Measurements from ENCODE around the gene L1CAM. TPM values are rescaled to one million over a fixed set of nuclear protein-coding genes. Genes with fewer than 3 reads are reported as not detected.
A peak's percentile ranks its signal among the peaks of the same experiment; 100 is the strongest.

L1CAM gene
- polyA plus RNA-seq, 3 donors, result 0.55 TPM; not detected in 2

DNA sequence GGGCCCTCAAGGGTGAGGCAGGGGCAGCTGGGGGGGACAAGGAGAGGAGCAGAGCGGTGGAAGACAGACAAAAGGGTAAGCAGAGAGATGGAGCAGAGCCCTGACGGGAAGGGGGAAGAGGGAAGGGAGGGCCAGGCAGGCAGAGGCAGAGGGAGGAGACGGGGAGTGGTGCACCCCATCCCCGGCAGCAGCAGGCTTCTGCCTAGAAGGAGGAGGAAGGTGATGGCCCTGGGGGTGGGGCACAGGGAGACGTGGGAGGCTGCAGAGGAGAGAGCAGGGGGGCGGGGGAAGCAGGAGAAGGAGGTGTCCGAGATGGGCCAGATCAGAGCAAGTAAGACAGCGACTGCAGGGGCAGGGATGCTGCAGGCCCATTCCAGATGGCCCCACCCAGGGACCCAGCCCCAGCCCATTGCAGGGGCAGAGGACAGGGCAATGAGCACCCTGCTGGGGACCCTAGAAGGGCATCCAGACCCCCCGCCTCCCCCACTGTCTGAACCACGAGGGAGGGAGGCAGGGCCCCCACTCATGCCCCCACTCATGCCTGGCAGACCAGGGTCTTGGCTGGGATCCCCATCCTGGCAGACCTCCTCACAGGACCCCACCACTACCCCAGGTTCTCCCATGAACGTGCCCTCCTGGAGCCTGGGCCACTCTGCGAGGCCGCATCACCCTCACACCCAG lies 2.7 kb downstream of the L1CAM start:
- Mint-ChIP-seq H3K36me3 (no peaks in the 10 kb centered on the region), H3K4me1 (peaks cover 2% of the 10 kb centered on the region), H3K9me3 (peaks cover 0 to 9% (median 2%) of the 10 kb centered on the region in 7 donors), H3K27me3 (ENCODE audit: low read depth in 3 of 3) (peaks cover 56 to 92% (median 78%) of the 10 kb centered on the region in 3 donors), H3K4me3 (peak overlapping the region in 1 of 2 donors; percentile 70), H3K27ac (no peak overlapping the region)
- no peak overlapping the region for H3K9ac ChIP-seq (ENCODE audit: insufficient read depth, low read length, poor library complexity, severe bottlenecking)
- WGBS (ENCODE audit: insufficient coverage), result 59% methylated on average over 4 of the region's 13 CpGs
- no peak overlapping the region for H2AFZ ChIP-seq (ENCODE audit: insufficient read depth, low read depth, low read length, poor library complexity, severe bottlenecking)
- H3K4me2 ChIP-seq (replicated peaks; ENCODE audit: extremely low read depth, low read length, poor library complexity, severe bottlenecking), result no peak overlapping the region
- TF ChIP-seq, protein P1, sequence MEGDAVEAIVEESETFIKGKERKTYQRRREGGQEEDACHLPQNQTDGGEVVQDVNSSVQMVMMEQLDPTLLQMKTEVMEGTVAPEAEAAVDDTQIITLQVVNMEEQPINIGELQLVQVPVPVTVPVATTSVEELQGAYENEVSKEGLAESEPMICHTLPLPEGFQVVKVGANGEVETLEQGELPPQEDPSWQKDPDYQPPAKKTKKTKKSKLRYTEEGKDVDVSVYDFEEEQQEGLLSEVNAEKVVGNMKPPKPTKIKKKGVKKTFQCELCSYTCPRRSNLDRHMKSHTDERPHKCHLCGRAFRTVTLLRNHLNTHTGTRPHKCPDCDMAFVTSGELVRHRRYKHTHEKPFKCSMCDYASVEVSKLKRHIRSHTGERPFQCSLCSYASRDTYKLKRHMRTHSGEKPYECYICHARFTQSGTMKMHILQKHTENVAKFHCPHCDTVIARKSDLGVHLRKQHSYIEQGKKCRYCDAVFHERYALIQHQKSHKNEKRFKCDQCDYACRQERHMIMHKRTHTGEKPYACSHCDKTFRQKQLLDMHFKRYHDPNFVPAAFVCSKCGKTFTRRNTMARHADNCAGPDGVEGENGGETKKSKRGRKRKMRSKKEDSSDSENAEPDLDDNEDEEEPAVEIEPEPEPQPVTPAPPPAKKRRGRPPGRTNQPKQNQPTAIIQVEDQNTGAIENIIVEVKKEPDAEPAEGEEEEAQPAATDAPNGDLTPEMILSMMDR (IDR thresholded peaks at IDR 0.05), result no peak
- H3K9me3 ChIP-seq (replicated peaks in 1 of 2; ENCODE audit: control insufficient read depth in 1 of 2, insufficient read depth in 1 of 2, low read length in 2 of 2), result peaks cover 0 to 21% of the 10 kb centered on the region in 2 donors
- H3K4me1 ChIP-seq (ENCODE audit: control insufficient read depth in 1 of 2, insufficient read depth in 2 of 2, low read length in 2 of 2), result peaks cover 5 to 8% of the 10 kb centered on the region in 2 donors
- no peak for DNase-seq
- no peaks in the 10 kb centered on the region for H3K36me3 ChIP-seq (replicated peaks in 1 of 2; ENCODE audit: control insufficient read depth in 1 of 2, insufficient read depth in 2 of 2, low read length in 2 of 2)
- no peak overlapping the region for H3K4me3 ChIP-seq (replicated peaks in 1 of 3; ENCODE audit: low read depth in 2 of 3, low read length in 3 of 3)
- peaks cover 36 to 74% of the 10 kb centered on the region in 2 donors for H3K27me3 ChIP-seq (ENCODE audit: control insufficient read depth in 2 of 2, insufficient read depth in 2 of 2, low read length in 2 of 2)
- no peaks in the 10 kb centered on the region for H3K79me2 ChIP-seq (ENCODE audit: insufficient read depth, low read length)
- intact Hi-C loops (cut with micrococcal nuclease), result no loop called here
- H4K20me1 ChIP-seq (ENCODE audit: insufficient read depth, low read length), result peaks cover 3% of the 10 kb centered on the region
- H3K27ac ChIP-seq (ENCODE audit: low read depth in 1 of 2, low read length in 2 of 2), result no peak overlapping the region

DNA sequence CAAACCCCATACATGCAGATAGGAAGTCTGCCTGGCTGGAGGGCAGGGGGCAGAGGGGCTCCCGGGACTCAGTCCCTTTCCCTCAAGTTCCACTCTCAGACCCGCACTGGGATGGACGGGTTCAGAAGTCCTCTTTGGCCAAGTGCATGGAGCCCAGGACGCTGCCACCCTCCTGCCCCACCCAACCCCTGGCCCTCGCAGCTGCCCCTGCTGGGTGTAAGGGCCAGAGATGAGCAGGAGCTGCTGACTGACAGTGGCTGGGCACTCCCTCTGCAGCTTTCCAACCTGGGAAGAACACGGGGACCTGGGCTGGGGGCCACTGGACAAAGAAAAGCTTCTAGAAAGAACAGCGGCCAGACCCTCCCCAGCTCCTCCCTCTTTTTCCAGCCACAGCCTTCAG lies 3.4 kb downstream of the L1CAM start:
- peaks cover 4% of the 10 kb centered on the region for H3K4me1 Mint-ChIP-seq
- peaks cover 0 to 18% of the 10 kb centered on the region in 2 donors for H3K9me3 ChIP-seq (replicated peaks in 1 of 2; ENCODE audit: control insufficient read depth in 1 of 2, insufficient read depth in 1 of 2, low read length in 2 of 2)
- H3K4me3 Mint-ChIP-seq, result no peak overlapping the region

More for the DNA sequence above, 3.4 kb downstream of the L1CAM start:
- Histone ChIP-seq H3K27me3 (ENCODE audit: control insufficient read depth in 2 of 2, insufficient read depth in 2 of 2, low read length in 2 of 2) (peaks cover 30 to 67% of the 10 kb centered on the region in 2 donors), H3K9ac (ENCODE audit: insufficient read depth, low read length, poor library complexity, severe bottlenecking) (no peak overlapping the region), H4K20me1 (ENCODE audit: insufficient read depth, low read length) (peaks cover 3% of the 10 kb centered on the region), H3K36me3 (replicated peaks in 1 of 2; ENCODE audit: control insufficient read depth in 1 of 2, insufficient read depth in 2 of 2, low read length in 2 of 2) (no peaks in the 10 kb centered on the region), H3K4me2 (replicated peaks; ENCODE audit: extremely low read depth, low read length, poor library complexity, severe bottlenecking) (no peak overlapping the region), H3K4me3 (replicated peaks in 1 of 3; ENCODE audit: low read depth in 2 of 3, low read length in 3 of 3) (no peak overlapping the region), H3K4me1 (ENCODE audit: control insufficient read depth in 1 of 2, insufficient read depth in 2 of 2, low read length in 2 of 2) (peaks cover 5 to 8% of the 10 kb centered on the region in 2 donors), H2AFZ (ENCODE audit: insufficient read depth, low read depth, low read length, poor library complexity, severe bottlenecking) (no peak overlapping the region), H3K27ac (ENCODE audit: low read depth in 1 of 2, low read length in 2 of 2) (no peak overlapping the region), H3K79me2 (ENCODE audit: insufficient read depth, low read length) (no peaks in the 10 kb centered on the region)
- Mint-ChIP-seq H3K27ac (no peak overlapping the region), H3K36me3 (no peaks in the 10 kb centered on the region), H3K27me3 (ENCODE audit: low read depth in 3 of 3) (peaks cover 52 to 88% (median 78%) of the 10 kb centered on the region in 3 donors), H3K9me3 (peaks cover 0 to 9% (median 2%) of the 10 kb centered on the region in 7 donors)
- 84% methylated on average over 3 of the region's 7 CpGs for WGBS (ENCODE audit: insufficient coverage)
- no peak for DNase-seq
- intact Hi-C loops (cut with micrococcal nuclease), result no loop called here
- TF ChIP-seq, protein P1 (IDR thresholded peaks at IDR 0.05), result no peak

Measured in CD14-positive monocyte (primary cell).